NCI-H82 treated with DMSO at 0.1 percent for 48 hours (cell line): ENCODE data around the gene MAPK8.
"Not testable (repeated sequence)": the region's sequence is repeated elsewhere in the genome, so short reads cannot be mapped to it uniquely, and the experiment has no call there.

Source experiments
- DNase-seq: peaks from one replicate; lab custom pipeline; 2025; ENCODE audit not compliant: unreplicated experiment; lab: John Stamatoyannopoulos, UW

The MAPK8 gene

GRCh38 chr10:48306265-48306869 lies at the start of gene MAPK8:
Gene MAPK8, plus strand, starts transcription at chr10:48306677. Its CDS starts 94,984 bp downstream, at chr10:48401661.
- peak; percentile 65 for DNase-seq

- no peak for DNase-seq
Observed at GRCh38 chr10:48257407-48257961, 49.0 kb upstream of the MAPK8 start.

DNA sequence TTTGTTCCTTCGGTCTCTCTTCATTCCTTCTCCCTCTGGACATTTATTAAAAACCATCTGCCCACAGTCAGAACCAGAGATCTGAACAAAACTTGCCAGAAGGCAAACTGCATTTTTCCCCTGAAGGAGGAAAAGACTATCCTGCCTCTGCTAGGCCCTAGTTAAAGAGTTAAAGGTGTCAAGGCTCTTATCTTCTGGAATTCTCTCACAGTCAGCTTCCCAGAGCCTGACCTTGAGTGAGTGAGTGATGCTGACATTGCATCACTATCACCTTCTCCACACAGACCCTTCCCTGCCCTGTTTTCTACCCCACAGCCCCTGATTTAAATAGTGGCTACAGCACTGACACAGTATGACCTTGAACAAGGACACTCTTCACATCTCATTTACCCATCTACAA lies 48.4 kb upstream of the MAPK8 start:
- DNase-seq: no peak

DNA sequence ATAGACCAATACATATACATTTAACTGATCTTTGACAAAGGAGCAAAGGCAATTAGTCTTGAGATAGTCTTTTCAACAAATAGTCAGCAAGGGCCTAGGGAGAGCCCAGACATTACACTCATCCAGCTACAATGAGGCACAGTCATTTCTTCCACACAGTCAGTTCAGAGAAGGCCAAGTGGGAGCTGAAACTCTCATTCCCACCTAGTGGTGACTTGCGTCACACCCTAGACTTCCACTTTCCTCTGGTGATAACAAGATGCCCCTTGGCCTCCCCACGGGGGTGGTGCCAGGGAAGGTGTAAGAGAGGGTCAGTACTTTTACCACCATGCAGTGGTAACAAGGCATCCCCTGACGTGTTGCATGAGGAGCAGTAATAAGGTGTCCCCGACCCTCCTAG lies 39.9 kb upstream of the MAPK8 start:
- no peak for DNase-seq

GRCh38 chr10:48271047-48271730 lies 35.3 kb upstream of the MAPK8 start:
- DNase-seq: no peak

DNA sequence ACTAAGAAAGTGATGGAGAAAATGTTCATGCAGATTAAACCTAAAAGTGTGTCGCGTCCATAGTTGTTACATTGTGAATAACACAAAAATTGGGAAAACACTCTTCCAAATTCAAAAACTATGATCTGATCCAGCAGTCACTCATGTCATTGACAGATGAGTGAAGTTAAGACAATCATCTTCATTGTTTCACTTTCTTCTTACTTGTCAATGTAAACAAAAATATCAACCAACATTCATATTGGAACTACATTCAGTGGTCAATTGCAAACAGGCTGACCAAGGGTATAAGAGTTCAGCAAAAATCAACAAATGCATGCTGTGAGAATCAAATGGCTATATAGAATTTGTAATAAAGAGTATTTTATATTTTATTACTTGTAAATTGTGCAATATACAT lies 33.8 kb upstream of the MAPK8 start:
- no peak for DNase-seq

DNA sequence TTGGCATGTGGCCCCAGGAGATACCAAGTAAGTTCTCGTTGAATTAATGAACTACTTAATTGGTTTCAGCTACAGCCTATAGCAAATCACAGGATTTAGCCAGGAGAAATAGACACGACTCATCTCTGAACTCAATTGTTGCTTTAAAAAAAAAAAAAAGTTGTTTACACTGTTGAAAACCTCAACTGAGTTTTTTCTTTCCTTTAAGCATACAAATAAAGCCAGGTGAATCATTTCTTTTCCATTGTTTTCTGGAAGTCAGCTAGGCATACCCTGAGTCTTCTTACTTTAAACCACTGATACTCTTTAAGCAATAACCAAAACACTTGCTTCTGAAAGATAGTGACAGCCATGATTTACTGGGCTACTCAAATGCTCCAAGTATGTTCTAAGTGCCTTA lies 32.7 kb upstream of the MAPK8 start:
- DNase-seq: no peak

DNA sequence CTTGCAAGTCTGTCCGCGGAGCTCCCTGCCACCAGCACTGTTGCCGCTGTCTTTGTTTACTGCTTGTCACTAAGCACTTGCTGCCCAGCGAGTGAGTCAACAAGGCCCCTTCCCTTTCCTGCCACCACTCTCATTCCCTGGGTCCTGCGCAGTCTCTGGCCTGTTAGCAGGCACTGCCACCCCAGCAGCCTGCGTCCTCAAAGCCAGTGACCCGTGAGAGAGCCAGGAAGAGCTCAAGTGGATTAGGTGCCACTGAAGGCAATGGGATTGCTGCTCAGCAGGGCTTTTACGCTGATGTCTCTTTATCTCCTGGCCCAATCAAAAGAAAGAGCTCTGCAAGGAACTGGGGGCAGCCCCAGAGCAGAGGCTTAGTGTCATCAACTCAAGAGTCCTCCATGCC lies 31.8 kb upstream of the MAPK8 start, which contains the start of gene FRMPD2:
TSS of gene FRMPD2 (minus strand) at position 61 of the 400 bp plus-strand sequence. CDS start 129 bp downstream, outside the sequence.
- peak; percentile 52 for DNase-seq

- DNase-seq: no peak
Observed at GRCh38 chr10:48277093-48277492, 29.4 kb upstream of the MAPK8 start.

DNA sequence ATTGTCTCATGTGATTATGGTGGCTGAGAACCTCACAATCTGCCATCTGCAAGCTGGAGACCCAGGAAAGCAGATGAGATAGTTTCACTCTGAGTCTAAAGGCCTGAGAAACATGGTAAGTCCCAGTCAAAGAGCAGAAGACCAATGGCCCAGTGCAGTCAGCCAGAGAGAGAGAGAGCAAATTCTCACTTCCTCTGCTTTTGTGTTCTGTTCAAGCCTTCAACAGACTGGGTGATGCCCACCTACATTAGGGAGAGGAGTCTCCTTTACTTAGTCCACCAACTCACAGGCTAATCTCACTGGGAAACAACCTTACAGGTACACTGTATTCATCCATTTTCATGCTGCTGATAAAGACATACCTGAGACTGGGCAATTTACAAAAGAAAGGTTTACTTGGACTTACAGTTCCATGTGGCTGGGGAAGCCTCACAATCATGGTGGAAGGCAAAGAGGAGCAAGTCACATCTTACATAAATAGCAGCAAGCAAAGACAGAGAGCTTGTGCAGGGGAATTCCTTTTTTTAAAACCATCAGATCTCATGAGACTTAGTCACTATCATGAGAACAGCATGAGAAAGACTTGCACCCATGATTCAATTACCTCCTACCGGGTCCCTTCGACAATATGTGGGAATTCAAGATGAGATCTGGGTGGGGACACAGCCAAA lies 27.3 kb upstream of the MAPK8 start:
- no peak for DNase-seq

DNA sequence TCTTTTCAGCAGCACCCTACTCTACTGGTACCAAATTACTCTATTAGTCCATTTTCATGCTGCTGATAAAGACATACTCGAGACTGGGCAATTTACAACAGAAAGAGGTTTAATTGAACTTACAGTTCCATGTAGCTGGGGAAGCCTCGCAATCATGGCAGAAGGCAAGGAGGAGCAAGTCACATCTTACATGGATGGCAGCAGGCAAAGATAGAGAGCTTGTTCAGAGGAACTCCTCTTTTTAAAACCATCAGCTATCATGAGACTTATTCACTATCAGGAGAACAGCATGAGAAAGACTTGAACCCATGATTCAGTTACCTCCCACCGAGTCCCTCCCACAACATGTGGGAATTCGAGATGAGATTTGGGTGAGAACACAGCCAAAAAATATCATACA lies 24.8 kb upstream of the MAPK8 start:
- not testable (repeated sequence) for DNase-seq

GRCh38 chr10:48282829-48283228 lies 23.6 kb upstream of the MAPK8 start:
- DNase-seq: no peak

DNA sequence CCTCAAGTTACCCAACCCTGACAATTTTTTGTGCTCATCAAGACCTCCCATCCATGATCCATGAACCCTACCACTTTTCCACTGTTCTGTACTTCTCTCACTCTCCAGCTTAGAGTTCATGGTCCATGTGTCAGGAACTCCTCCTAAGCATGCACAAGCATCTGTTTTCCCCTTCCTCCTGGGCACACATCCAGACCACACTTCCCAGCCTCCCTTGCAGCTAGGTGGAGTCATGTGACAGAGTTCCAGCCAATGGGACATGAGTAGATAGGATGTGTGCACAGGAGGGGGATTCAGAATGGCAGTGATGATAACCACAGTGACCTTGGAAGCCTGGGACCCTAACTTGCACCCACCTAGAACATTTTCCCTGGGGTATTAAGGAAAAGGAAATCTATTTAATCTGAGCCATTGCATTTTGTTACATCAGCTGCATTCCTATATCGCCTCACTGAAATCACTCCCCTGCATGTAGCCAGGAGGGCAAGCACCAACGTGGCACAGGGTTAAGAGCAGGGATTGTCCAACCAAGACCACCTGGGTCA lies 22.4 kb upstream of the MAPK8 start:
- no peak for DNase-seq

DNA sequence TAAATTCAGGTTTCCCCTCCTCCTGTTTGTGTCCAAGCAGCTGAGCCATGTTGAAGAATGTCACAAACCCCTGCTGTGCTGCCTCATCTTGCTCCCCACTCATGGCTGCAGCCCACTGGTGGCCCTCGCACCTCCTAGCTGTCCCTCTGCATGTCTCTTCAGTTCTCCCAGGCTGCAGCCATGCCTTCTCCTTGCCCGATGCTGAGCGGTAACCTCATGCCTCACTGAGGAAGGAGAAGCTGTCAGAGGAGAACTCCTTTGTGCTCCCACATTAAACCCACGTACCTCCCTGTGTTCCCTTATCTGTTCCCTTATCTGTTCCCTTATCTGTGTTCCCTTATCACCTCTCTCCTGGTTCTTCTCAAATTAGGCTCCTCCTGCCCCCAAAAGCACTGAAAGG lies 21.7 kb upstream of the MAPK8 start:
- DNase-seq: no peak

GRCh38 chr10:48285710-48286109 lies 20.8 kb upstream of the MAPK8 start:
- no peak for DNase-seq

DNA sequence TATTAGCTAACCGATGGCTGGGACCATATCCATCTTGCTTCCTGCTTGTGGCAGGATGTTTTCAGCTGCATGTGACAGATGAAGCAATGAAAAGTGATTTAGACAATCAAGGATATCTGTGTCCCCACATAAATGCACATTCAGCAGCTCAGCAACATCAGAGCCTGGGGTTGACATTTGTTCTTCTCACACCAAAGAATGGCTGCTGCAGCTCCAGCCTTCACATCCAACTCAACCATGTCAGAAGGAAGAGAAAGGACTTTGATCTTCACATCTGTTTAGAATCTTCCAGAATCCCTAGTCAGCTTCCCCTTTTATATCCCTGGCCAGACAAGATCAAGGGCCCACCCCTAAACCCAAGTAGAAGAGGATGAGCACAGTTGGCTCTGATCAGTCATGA lies 20.1 kb upstream of the MAPK8 start:
- DNase-seq: no peak

DNA sequence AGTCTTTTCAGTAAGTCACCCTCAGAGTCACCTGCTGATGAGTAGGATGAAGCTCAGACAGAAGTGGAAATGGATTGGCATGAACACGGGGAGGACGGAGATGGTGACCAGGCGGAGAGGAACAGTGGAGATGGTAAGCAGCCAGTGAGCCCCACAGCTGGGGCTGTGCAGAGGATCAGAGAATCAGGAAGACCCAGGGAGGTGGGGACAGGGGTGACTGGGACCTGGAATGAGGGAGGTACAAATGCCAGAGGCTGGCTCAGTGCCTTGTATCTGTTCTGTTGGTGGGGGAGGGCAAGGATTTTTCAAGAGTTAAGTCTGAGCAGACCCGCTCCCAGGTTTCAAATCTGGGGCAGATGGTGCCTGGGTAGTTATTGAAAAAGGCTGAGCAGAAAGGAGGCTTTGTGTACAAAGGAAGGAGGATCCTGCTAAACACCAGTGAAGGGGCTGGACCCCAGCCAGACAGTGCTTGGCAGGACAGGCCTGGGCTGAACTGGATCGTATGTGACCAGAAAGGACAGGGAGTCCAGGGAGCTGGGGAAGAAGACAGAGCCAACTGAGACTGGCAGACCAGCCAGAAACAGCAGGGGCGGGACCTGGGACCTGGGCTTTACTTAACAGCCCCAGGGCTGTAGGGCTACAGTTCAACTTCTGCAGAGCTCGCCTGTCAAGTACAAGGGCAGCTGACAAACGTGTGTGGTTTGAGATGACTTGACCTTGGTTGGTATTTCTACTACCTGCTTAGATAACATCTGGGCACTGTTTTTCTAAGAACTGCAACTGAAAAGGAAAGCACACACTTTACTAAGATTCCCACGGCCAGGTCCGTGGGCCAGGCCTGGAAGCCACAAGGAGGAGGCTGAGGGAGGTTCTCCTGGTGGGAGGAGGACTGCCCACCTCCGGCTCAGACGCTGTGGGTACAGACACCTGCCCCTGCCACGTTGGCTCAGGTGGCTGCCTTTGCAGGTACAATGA lies 18.8 kb upstream of the MAPK8 start:
- DNase-seq: peak; percentile 62

- no peak for DNase-seq
Observed at GRCh38 chr10:48288661-48289060, 17.8 kb upstream of the MAPK8 start.

DNA sequence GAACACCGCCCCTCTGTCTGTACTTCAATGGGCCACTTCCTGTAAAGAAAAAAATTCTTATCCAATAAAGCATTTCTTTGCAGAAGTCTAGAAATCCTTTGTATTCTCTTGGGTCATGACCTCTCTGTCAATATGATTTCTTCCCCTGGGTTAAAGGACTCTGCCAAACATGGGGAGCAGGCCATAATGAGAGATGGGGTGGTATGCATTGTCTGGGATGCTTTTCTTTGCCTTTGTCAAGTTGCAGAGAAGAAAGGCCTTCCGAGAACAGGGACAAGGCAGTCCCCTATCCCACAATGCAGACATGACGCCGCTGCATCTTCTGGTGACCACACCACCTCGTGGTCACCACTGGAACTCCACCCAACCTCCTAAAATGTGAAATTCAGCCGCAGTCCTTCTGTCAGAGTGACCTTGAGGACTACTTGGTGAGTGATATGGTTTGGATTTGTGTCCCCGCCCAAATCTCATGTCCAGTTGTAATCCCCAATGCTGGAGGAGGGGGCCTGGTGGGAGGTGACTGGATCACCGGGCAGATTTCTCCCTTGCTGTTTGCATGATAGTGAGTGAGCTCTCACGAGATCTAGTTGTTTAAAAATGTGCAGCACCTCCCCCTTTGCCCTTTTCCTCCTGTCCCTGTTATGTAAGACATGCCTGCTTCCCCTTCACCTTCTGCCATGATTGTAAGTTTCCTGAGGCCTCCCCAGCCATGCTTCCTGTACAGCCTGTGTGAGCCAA lies 16.8 kb upstream of the MAPK8 start:
- DNase-seq: peak; percentile 41

- no peak for DNase-seq
Observed at GRCh38 chr10:48290286-48290685, 16.2 kb upstream of the MAPK8 start.
